Ectodermal cell (in vitro differentiated cells): ENCODE measurements around the gene CFAP54.

Experiments
- H3K27ac ChIP-seq: 2 replicates; pipeline ENCODE4 v1.7.0; 2013; ENCODE audit warnings: mild to moderate bottlenecking, low read depth, low read length; ENCODE audit not compliant: insufficient read depth, poor library complexity, severe bottlenecking
- H3K27me3 ChIP-seq: 2 replicates; pipeline ENCODE4 v1.7.0; 2013; ENCODE audit warnings: mild to moderate bottlenecking, low read length; ENCODE audit not compliant: insufficient read depth, control insufficient read depth, poor library complexity, severe bottlenecking
- H3K36me3 ChIP-seq: one replicate; pipeline ENCODE4 v1.7.0; 2013; ENCODE audit warnings: low read length; ENCODE audit not compliant: control insufficient read depth, insufficient read depth
- H3K4me1 ChIP-seq: one replicate; pipeline ENCODE4 v1.7.0; 2013; ENCODE audit warnings: low read length; ENCODE audit not compliant: control insufficient read depth, insufficient read depth
- H3K4me3 ChIP-seq: 2 replicates; pipeline ENCODE4 v1.7.0; 2013; ENCODE audit warnings: low read depth, low read length, control low read depth; ENCODE audit not compliant: insufficient read depth
- H3K9me3 ChIP-seq: 2 replicates; pipeline ENCODE4 v1.7.0; 2013; ENCODE audit warnings: mild to moderate bottlenecking, low read length, moderate library complexity; ENCODE audit not compliant: control insufficient read depth
- WGBS, 2 experiments: methylation state at CpG; one replicate each; pipeline ENCODE4 v1.1.7; 2013; ENCODE audit warnings: missing lambda C conversion rate in 2 of 2; 5-methylcytosine and 5-hydroxymethylcytosine counted together

CFAP54 gene

DNA sequence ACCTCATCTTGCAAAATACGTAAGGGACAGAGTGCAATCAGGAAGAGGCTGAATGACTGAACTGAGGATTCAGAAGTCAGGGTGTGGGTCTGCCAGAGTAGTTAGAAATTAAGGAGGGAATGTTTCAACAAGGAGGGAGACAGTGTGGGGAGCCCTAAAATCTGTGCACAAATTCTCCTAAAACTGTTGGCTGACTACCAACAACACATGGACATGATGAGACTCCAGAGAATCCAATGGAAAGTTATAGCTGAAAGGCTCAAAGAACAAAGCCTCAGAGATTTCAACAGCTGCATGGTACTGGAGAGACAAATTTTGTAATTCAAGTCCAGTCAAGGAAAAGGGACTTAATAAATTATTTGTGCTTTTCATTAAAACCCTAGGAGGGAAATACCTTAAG lies 381.6 kb downstream of the CFAP54 start:
- H3K4me1 ChIP-seq = no peaks in the 10 kb centered on the region
- WGBS, 2 experiments = 92 to 98% methylated on average over 1 of the region's 1 CpG
- no peak overlapping the region for H3K27ac ChIP-seq
- H3K4me3 ChIP-seq = no peak overlapping the region
- H3K27me3 ChIP-seq = no peaks in the 10 kb centered on the region
- no peaks in the 10 kb centered on the region for H3K9me3 ChIP-seq
- H3K36me3 ChIP-seq = no peaks in the 10 kb centered on the region

DNA sequence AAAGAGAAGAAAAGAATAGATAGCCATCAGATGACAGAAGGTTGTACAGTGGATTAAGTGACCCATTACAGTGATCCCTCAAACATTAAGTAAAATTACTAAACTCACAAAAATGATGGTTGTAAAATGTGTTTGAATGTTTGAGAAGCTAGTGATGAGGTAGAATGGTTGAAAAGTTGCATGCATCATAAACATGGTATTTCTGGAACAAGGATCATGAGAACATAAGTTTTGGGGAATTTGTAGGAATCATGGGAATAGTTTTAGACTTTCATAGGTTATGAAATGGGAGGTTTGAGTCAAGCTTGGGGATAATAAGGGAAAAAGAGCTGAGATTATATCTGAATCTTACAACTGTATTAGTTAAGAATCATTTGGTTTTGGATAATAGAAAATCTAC lies 383.6 kb downstream of the CFAP54 start:
- Histone ChIP-seq H3K4me1 (no peaks in the 10 kb centered on the region), H3K9me3 (no peaks in the 10 kb centered on the region), H3K27me3 (no peaks in the 10 kb centered on the region), H3K36me3 (no peaks in the 10 kb centered on the region), H3K27ac (no peak overlapping the region), H3K4me3 (no peak overlapping the region)

DNA sequence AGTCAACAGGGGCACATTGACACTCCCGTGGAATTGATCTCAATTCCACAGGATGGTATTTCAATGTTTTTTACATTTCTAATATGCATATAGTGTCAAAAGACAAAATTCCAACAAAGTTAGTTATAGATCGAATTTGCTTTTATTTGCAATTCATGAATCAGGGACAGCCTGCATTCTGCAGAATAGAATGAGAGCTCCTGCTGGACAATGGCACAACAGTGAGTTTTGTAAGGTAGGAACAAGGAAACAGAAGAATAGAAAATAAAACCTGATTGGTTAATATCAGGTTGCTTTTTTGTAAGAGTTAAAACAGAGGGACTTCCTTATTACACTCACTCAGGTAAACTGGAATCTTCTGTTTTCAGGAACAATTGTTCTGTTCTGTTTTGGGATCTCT lies 384.8 kb downstream of the CFAP54 start:
- H3K9me3 ChIP-seq = no peaks in the 10 kb centered on the region
- H3K4me1 ChIP-seq = no peaks in the 10 kb centered on the region
- H3K36me3 ChIP-seq = no peaks in the 10 kb centered on the region
- 94 to 97% methylated on average over 2 of the region's 2 CpGs for WGBS, 2 experiments
- no peak overlapping the region for H3K4me3 ChIP-seq
- H3K27ac ChIP-seq = no peak overlapping the region
- H3K27me3 ChIP-seq = no peaks in the 10 kb centered on the region

DNA sequence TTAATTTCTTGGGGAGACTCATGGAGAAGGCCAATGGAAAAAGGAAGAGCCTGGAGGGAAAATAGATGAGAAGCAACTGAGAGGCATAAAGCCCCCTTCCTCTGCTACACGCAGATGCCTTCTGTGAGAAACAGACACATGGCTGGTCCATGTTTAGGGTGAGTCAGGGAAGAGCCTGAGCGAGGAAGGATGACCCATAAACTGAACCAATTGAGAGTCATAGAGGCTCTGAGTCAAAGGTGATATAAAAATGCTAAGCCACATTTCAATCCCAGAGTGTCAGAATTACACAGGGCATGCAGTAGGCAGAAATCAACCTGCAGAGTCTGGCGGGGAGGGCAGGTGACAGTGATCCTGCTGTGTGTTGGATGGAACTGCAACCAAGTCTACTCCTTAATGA lies 387.6 kb downstream of the CFAP54 start:
- Histone ChIP-seq H3K27me3 (no peaks in the 10 kb centered on the region), H3K36me3 (no peaks in the 10 kb centered on the region), H3K4me1 (no peaks in the 10 kb centered on the region), H3K4me3 (no peak overlapping the region), H3K9me3 (no peaks in the 10 kb centered on the region), H3K27ac (no peak overlapping the region)
- 89 to 96% methylated on average over 3 of the region's 3 CpGs for WGBS, 2 experiments

DNA sequence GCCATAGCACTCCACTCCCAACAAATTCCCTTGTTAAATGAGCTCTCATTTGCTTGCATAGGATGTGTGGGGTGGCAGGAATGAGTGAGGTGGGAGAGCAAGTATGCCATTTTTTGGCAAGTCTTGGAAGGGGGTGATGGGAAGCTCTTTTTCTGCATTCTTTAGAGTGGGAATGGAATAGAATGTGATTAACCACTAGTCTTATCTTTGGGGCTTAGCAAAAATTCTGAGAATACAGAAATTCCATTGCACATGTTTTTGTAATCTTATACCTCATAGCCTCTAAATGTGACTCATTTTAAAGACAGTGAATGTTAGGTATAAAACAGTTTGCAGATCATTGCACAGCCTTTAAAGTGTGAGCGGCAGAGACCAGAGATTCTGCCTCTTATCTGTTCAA lies 389.3 kb downstream of the CFAP54 start:
- Histone ChIP-seq H3K27ac (no peak overlapping the region), H3K9me3 (no peaks in the 10 kb centered on the region), H3K4me1 (no peaks in the 10 kb centered on the region), H3K4me3 (no peak overlapping the region), H3K27me3 (no peaks in the 10 kb centered on the region), H3K36me3 (no peaks in the 10 kb centered on the region)
- 88 to 93% methylated on average over 1 of the region's 1 CpG for WGBS, 2 experiments

DNA sequence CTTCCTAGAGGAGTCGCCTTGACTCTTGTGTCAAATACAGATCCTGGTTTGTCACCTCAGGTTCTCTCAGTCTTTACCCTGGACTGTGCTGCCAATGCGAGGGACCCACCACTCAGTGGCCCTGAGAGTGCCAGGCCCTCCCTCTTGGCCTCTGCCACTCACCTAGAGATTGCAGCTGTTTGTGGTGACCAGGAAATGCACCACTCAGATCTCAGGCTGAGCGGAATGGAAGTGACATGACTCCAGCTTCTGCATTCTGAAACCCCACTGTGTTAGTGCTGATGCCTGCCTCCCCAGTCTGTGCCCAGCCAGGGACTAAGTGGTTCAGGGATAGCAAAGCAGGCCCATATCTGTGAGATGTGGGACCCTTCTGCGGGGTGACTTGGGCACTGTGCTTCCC lies 389.9 kb downstream of the CFAP54 start:
- 93 to 95% methylated on average over 4 of the region's 4 CpGs for WGBS, 2 experiments
- no peaks in the 10 kb centered on the region for H3K27me3 ChIP-seq
- no peaks in the 10 kb centered on the region for H3K4me1 ChIP-seq
- no peak overlapping the region for H3K4me3 ChIP-seq
- H3K9me3 ChIP-seq = no peaks in the 10 kb centered on the region
- H3K36me3 ChIP-seq = no peaks in the 10 kb centered on the region
- H3K27ac ChIP-seq = no peak overlapping the region

DNA sequence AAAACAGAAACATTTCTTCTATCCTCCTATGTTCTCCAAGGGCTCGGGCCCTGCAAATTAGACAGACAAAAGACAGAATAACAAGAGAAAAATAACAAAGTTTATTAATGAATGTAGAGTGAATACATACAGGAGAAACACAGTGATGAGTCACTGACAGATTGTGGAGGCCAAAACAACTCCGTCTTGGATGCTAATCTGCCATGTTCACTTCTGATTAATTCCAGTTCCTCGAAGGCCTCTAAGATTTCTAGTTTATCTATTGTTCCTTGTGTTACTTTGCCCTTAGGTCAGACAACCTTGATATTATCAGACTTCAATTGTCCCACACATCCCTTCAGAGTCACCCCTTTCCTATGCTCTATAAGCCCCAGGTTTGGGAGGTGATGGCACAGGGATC lies 390.8 kb downstream of the CFAP54 start:
- 92 to 94% methylated on average over 2 to 3 of the region's 3 CpGs for WGBS, 2 experiments
- no peaks in the 10 kb centered on the region for H3K9me3 ChIP-seq
- no peaks in the 10 kb centered on the region for H3K36me3 ChIP-seq
- H3K4me1 ChIP-seq = no peaks in the 10 kb centered on the region
- H3K4me3 ChIP-seq = no peak overlapping the region
- H3K27me3 ChIP-seq = no peaks in the 10 kb centered on the region
- no peak overlapping the region for H3K27ac ChIP-seq

DNA sequence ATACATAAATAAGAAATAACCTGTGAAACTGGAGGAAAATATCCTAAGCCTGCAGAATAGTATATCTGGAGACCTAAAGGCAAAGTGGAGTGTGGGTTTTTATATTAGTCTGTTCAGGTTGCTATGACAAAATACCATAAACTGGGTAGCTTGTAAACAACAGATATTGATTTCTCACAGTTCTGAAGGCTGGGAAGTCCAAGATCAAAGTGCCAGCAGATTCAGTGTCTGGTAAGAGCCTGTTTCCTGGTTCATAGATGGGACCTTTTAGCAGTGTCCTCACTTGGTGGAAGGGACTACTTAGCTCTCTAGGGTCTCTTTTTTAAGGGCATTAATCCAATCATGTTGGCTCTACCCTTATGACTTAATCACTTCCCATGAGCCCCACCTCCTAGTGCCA lies 392.2 kb downstream of the CFAP54 start:
- H3K9me3 ChIP-seq = no peaks in the 10 kb centered on the region
- no peak overlapping the region for H3K27ac ChIP-seq

DNA sequence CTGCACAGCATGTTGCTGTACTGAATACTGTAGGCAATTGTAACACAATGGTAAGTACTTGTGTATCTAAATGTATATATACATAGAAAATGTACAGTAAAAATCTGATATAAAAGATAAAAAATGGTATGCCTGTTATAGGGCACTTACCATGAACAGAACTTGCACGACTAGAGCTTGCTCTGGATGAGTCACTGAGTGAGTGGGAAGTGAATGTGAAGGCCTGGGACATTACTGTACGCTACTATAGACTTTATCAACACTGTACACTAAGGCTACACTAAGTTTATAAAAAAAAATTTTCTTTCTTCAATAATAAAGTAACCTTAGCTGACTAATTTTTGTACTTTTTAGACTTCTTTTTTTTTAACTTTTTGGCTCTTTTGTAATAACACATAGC lies 393.5 kb downstream of the CFAP54 start:
- Histone ChIP-seq H3K36me3 (no peaks in the 10 kb centered on the region), H3K9me3 (no peaks in the 10 kb centered on the region), H3K27me3 (no peaks in the 10 kb centered on the region), H3K4me1 (no peaks in the 10 kb centered on the region), H3K27ac (no peak overlapping the region), H3K4me3 (no peak overlapping the region)
- 74 to 83% methylated on average over 1 to 2 of the region's 2 CpGs for WGBS, 2 experiments

More for the DNA sequence above, 392.2 kb downstream of the CFAP54 start:
- Histone ChIP-seq H3K27me3 (no peaks in the 10 kb centered on the region), H3K36me3 (no peaks in the 10 kb centered on the region), H3K4me1 (no peaks in the 10 kb centered on the region), H3K4me3 (no peak overlapping the region)

DNA sequence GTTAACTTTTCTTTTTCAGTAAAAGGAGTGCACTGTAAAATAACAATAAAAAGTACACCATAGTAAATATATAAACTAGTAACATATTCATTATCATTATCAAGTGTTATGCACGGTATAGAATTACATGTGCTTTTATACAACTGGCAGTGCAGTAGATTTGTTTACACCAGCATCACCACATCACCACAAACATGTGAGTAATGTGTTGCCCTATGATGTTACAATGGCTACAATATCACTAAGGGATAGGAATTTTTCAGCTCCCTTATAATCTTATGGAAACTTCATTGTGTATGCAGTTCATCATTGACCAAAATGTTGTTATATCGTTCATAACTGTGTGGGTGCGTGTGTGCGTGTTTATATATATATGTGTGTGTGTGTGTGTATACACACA lies 394.2 kb downstream of the CFAP54 start:
- no peaks in the 10 kb centered on the region for H3K4me1 ChIP-seq
- H3K36me3 ChIP-seq = no peaks in the 10 kb centered on the region
- no peaks in the 10 kb centered on the region for H3K9me3 ChIP-seq
- H3K27ac ChIP-seq = no peak overlapping the region
- H3K4me3 ChIP-seq = no peak overlapping the region
- no peaks in the 10 kb centered on the region for H3K27me3 ChIP-seq
- 100% methylated on average over 3 to 4 of the region's 4 CpGs for WGBS, 2 experiments

DNA sequence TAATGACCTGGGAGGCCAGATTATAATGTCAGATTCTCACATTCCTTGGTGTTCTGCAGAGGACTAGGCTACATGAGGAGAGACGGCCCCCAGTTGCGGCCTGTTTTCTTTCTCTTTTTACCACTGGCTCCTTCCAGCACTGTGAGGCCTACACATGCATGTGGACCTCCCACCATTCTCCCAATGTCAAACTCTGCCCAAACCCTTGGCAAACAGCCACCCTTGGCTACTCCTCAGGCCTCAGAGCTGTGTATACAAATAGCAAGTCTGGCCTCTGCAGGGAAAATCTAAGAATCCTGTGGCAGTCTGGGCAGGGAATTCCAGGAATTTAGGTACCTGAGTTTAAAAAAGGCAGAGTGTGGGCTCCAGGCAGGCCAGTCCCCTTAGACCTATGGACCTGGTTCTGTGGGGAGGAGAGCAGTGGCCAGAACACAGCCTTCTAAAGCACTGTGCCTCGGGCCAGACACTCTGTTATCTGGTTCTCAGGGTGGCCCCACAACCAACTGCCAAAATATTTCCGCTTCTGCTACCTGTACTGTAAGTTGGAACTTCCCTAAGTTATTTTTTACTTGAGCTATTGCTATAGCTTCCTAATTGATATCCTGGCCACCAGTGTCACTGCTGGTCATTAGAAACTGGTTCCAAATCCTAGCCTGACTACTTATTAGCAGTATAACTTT lies 397.8 kb downstream of the CFAP54 start:
- H3K4me1 ChIP-seq = no peaks in the 10 kb centered on the region
- H3K9me3 ChIP-seq = no peaks in the 10 kb centered on the region
- H3K27ac ChIP-seq = no peak overlapping the region
- H3K27me3 ChIP-seq = no peaks in the 10 kb centered on the region
- no peak overlapping the region for H3K4me3 ChIP-seq
- no peaks in the 10 kb centered on the region for H3K36me3 ChIP-seq
- 93 to 94% methylated on average over 4 of the region's 4 CpGs for WGBS, 2 experiments
